Mesenchymal stem cell (in vitro differentiated cells and primary cell): ENCODE measurements around the gene NECAB2.

ENCODE experiments used
- DNase-seq: peaks from one replicate; pipeline ENCODE4 v3.0.0-alpha.2; 2013
- H2AFZ ChIP-seq: one replicate; pipeline ENCODE4 v1.6.1; 2013; ENCODE audit warnings: low read depth, mild to moderate bottlenecking, control low read depth, inconsistent platforms, low read length, moderate library complexity
- H2AK5ac ChIP-seq: 2 replicates; pipeline ENCODE4 v1.6.1; 2013; ENCODE audit warnings: low read length, moderate library complexity, mild to moderate bottlenecking, inconsistent platforms; ENCODE audit not compliant: severe bottlenecking
- H2BK120ac ChIP-seq: one replicate; pipeline ENCODE4 v1.6.1; 2013; ENCODE audit warnings: low read depth, mild to moderate bottlenecking, inconsistent platforms, low read length, moderate library complexity
- H2BK12ac ChIP-seq, 2 experiments: one replicate each; pipeline ENCODE4 v1.6.1; 2013; ENCODE audit warnings: inconsistent platforms in 2 of 2, low read length in 2 of 2, mild to moderate bottlenecking in 2 of 2, moderate library complexity in 2 of 2, control low read depth in 1 of 2
- H2BK15ac ChIP-seq: one replicate; pipeline ENCODE4 v1.6.1; 2013; ENCODE audit warnings: mild to moderate bottlenecking, low read depth, inconsistent platforms; ENCODE audit not compliant: poor library complexity, severe bottlenecking
- H2BK5ac ChIP-seq: 2 replicates; pipeline ENCODE4 v1.6.1; 2013; ENCODE audit warnings: low read depth, mild to moderate bottlenecking, low read length, control low read depth, inconsistent platforms; ENCODE audit not compliant: poor library complexity, severe bottlenecking
- H3K14ac ChIP-seq, 2 experiments: one replicate each; pipeline ENCODE4 v1.6.1; 2013; ENCODE audit warnings: inconsistent platforms in 2 of 2, low read length in 2 of 2, control low read depth in 1 of 2, mild to moderate bottlenecking in 1 of 2, moderate library complexity in 1 of 2
- H3K18ac ChIP-seq, 2 experiments: one replicate each; pipeline ENCODE4 v1.6.1; 2013; ENCODE audit warnings: inconsistent platforms in 2 of 2, low read length in 2 of 2, control low read depth in 1 of 2, low read depth in 1 of 2, mild to moderate bottlenecking in 1 of 2
- H3K23ac ChIP-seq, 2 experiments: one replicate each; pipeline ENCODE4 v1.6.1; 2013; ENCODE audit warnings: inconsistent platforms in 2 of 2, low read length in 2 of 2, mild to moderate bottlenecking in 2 of 2, moderate library complexity in 2 of 2, control low read depth in 1 of 2
- H3K27ac ChIP-seq: 2 replicates; pipeline ENCODE4 v1.5.1; 2013; ENCODE audit warnings: mild to moderate bottlenecking, moderate library complexity, low read length, control low read depth, inconsistent platforms; ENCODE audit not compliant: poor library complexity, severe bottlenecking
- H3K27me3 ChIP-seq, 2 experiments: 2 replicates each; pipeline versions ENCODE4 v1.6.1 to v1.7.0; 2013; ENCODE audit warnings: low read length in 2 of 2, mild to moderate bottlenecking in 2 of 2, moderate library complexity in 2 of 2, control low read depth in 1 of 2, inconsistent platforms in 1 of 2; ENCODE audit not compliant: control insufficient read depth in 1 of 2, insufficient read depth in 1 of 2
- H3K36me3 ChIP-seq, 2 experiments: 2 replicates each; pipeline versions ENCODE4 v1.6.1 to v1.7.0; 2013; ENCODE audit warnings: low read length in 2 of 2, control low read depth in 1 of 2, inconsistent platforms in 1 of 2, low read depth in 1 of 2, mild to moderate bottlenecking in 1 of 2; ENCODE audit not compliant: insufficient read depth in 2 of 2, control insufficient read depth in 1 of 2
- H3K4ac ChIP-seq, 2 experiments: one replicate each; pipeline ENCODE4 v1.6.1; 2013; ENCODE audit warnings: inconsistent platforms in 2 of 2, low read length in 2 of 2, mild to moderate bottlenecking in 2 of 2, moderate library complexity in 2 of 2, control low read depth in 1 of 2, low read depth in 1 of 2
- H3K4me1 ChIP-seq: 2 replicates; pipeline ENCODE4 v1.6.1; 2013; ENCODE audit warnings: low read depth, low read length, control low read depth; ENCODE audit not compliant: control insufficient read depth, insufficient read depth
- H3K4me2 ChIP-seq: 2 replicates; pipeline ENCODE4 v1.6.1; 2013; ENCODE audit warnings: low read length, mild to moderate bottlenecking, inconsistent platforms; ENCODE audit not compliant: poor library complexity, severe bottlenecking
- H3K4me3 ChIP-seq, 2 experiments: 2 replicates each; pipeline versions ENCODE4 v1.5.1 to v1.7.0; 2013; ENCODE audit warnings: low read length in 2 of 2, mild to moderate bottlenecking in 2 of 2, control low read depth in 1 of 2, low read depth in 1 of 2; ENCODE audit not compliant: insufficient read depth in 1 of 2
- H3K79me1 ChIP-seq: replicated peaks from 2 replicates; pipeline ENCODE4 v1.6.1; 2013; ENCODE audit warnings: mild to moderate bottlenecking, control low read depth, low read length, inconsistent platforms; ENCODE audit not compliant: poor library complexity, severe bottlenecking
- H3K9ac ChIP-seq: 2 replicates; pipeline ENCODE4 v1.7.0; 2013; ENCODE audit warnings: mild to moderate bottlenecking, low read length, moderate library complexity
- H3K9me3 ChIP-seq: 2 replicates; pipeline ENCODE4 v1.7.0; 2013; ENCODE audit warnings: mild to moderate bottlenecking, low read length; ENCODE audit not compliant: control insufficient read depth
- H4K8ac ChIP-seq: one replicate; pipeline ENCODE4 v1.6.1; 2013; ENCODE audit warnings: inconsistent platforms, mild to moderate bottlenecking, low read length, moderate library complexity
- H4K91ac ChIP-seq: one replicate; pipeline ENCODE4 v1.6.1; 2013; ENCODE audit warnings: mild to moderate bottlenecking, low read length, inconsistent platforms
- WGBS: methylation state at CpG from one replicate; pipeline ENCODE4 v1.1.7; 2013; ENCODE audit warnings: mixed read lengths; 5-methylcytosine and 5-hydroxymethylcytosine counted together

Gene NECAB2

GRCh38 chr16:83960521-83961249, 7.4 kb upstream of the NECAB2 start:
- H2AFZ ChIP-seq, result no peak overlapping the region
- no peak for DNase-seq
- WGBS, result 96% methylated on average over 29 of the region's 29 CpGs
- peaks cover 2% of the 10 kb centered on the region for H3K4me1 ChIP-seq
- H3K23ac ChIP-seq, result no peak overlapping the region
- H2BK120ac ChIP-seq, result no peak overlapping the region
- H4K91ac ChIP-seq, result no peak overlapping the region
- H3K4me3 ChIP-seq, result no peak overlapping the region
- no peak overlapping the region for H3K18ac ChIP-seq
- no peak overlapping the region for H3K27ac ChIP-seq
- no peak overlapping the region for H3K4ac ChIP-seq
- H3K4me2 ChIP-seq, result no peak overlapping the region
- H3K79me1 ChIP-seq, result peaks cover 4% of the 10 kb centered on the region
- no peak overlapping the region for H3K9ac ChIP-seq
- no peak overlapping the region for H2BK15ac ChIP-seq
- H2BK12ac ChIP-seq, result no peak overlapping the region
- H2BK5ac ChIP-seq, result no peak overlapping the region
- H3K36me3 ChIP-seq, result peaks cover 52 to 60% of the 10 kb centered on the region in 2 experiments
- no peak overlapping the region for H4K8ac ChIP-seq
- no peaks in the 10 kb centered on the region for H3K9me3 ChIP-seq
- H3K27me3 ChIP-seq, result no peaks in the 10 kb centered on the region
- H3K14ac ChIP-seq, result no peak overlapping the region
- H2AK5ac ChIP-seq, result no peak overlapping the region

GRCh38 chr16:83961591-83961990, 6.5 kb upstream of the NECAB2 start:
- no peak overlapping the region for H2BK120ac ChIP-seq
- H2BK12ac ChIP-seq, result no peak overlapping the region
- no peak for DNase-seq
- H3K79me1 ChIP-seq, result peaks cover 2% of the 10 kb centered on the region
- H3K4me2 ChIP-seq, result no peak overlapping the region
- peaks cover 2% of the 10 kb centered on the region for H3K4me1 ChIP-seq
- no peaks in the 10 kb centered on the region for H3K9me3 ChIP-seq
- no peak overlapping the region for H3K4ac ChIP-seq
- no peak overlapping the region for H3K9ac ChIP-seq
- H3K23ac ChIP-seq, result no peak overlapping the region
- H3K27ac ChIP-seq, result no peak overlapping the region
- H2BK5ac ChIP-seq, result no peak overlapping the region
- no peak overlapping the region for H4K8ac ChIP-seq
- no peak overlapping the region for H4K91ac ChIP-seq
- WGBS, result 88% methylated on average over 5 of the region's 5 CpGs
- H2BK15ac ChIP-seq, result no peak overlapping the region
- no peak overlapping the region for H2AFZ ChIP-seq
- no peak overlapping the region for H3K4me3 ChIP-seq
- peaks cover 53 to 65% of the 10 kb centered on the region in 2 experiments for H3K36me3 ChIP-seq
- H2AK5ac ChIP-seq, result no peak overlapping the region
- H3K27me3 ChIP-seq, result no peaks in the 10 kb centered on the region
- H3K14ac ChIP-seq, result no peak overlapping the region
- H3K18ac ChIP-seq, result no peak overlapping the region

- Histone ChIP-seq H4K8ac (no peak overlapping the region), H3K18ac (no peak overlapping the region), H3K23ac (no peak overlapping the region), H3K4ac (no peak overlapping the region), H3K79me1 (no peaks in the 10 kb centered on the region), H3K36me3 (peaks cover 48 to 59% of the 10 kb centered on the region in 2 experiments), H3K27me3 (peaks cover 0 to 4% of the 10 kb centered on the region in 2 experiments), H3K14ac (no peak overlapping the region), H3K27ac (no peak overlapping the region), H2BK12ac (no peak overlapping the region), H3K4me2 (no peak overlapping the region), H3K4me1 (no peaks in the 10 kb centered on the region), H3K9ac (no peak overlapping the region), H2BK120ac (no peak overlapping the region), H3K4me3 (no peak overlapping the region), H3K9me3 (no peaks in the 10 kb centered on the region), H2AFZ (no peak overlapping the region), H2BK5ac (no peak overlapping the region), H2AK5ac (no peak overlapping the region), H4K91ac (no peak overlapping the region), H2BK15ac (no peak overlapping the region)
- no peak for DNase-seq
- WGBS, result 94% methylated on average over 22 of the region's 22 CpGs
These were observed 4.5 kb upstream of the NECAB2 start for GRCh38 chr16:83963277-83964119.

GRCh38 chr16:83964684-83965443, 3.2 kb upstream of the NECAB2 start:
- Histone ChIP-seq H4K8ac (no peak overlapping the region), H4K91ac (no peak overlapping the region), H2AFZ (no peak overlapping the region), H2BK120ac (no peak overlapping the region), H3K4me1 (peaks cover 7% of the 10 kb centered on the region), H3K4ac (no peak overlapping the region), H3K4me2 (no peak overlapping the region), H3K79me1 (no peaks in the 10 kb centered on the region), H2BK5ac (no peak overlapping the region), H3K4me3 (no peak overlapping the region), H3K9me3 (no peaks in the 10 kb centered on the region), H3K18ac (no peak overlapping the region), H3K14ac (no peak overlapping the region), H2BK15ac (no peak overlapping the region), H3K36me3 (peaks cover 37 to 46% of the 10 kb centered on the region in 2 experiments), H2BK12ac (no peak overlapping the region), H3K27me3 (peaks cover 6 to 15% of the 10 kb centered on the region in 2 experiments), H3K23ac (no peak overlapping the region), H3K27ac (no peak overlapping the region), H3K9ac (no peak overlapping the region), H2AK5ac (no peak overlapping the region)
- WGBS, result 97% methylated on average over 26 of the region's 26 CpGs
- DNase-seq, result no peak
